HG03095 (cell line): ENCODE results near the gene ANKRD28.

Experiments used
- ATAC-seq: cut with Tn5 transposase; IDR thresholded peaks from one replicate; pipeline ENCODE4 v1.9.1; 2021; ENCODE audit warnings: moderate library complexity; ENCODE audit not compliant: unreplicated experiment

ANKRD28 gene

DNA sequence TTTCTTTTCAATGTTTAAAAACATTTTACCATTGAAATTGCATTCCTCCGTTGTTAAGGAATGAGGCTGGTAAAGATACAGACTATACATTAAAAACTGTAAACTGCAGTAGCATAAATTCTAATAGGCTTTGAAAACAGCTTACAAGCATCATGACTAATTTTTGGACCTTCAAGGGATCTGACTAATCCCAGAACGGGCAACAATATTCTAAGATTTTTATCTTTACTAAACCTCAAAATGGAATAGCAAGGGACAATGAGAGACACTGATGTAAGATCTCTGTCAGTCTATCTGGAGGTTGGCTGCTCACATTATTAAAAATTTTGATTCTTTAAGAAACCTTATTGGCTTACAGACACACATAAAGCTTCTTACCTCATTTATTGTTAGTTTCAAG is 121.5 kb downstream of the ANKRD28 start:
- no peak for ATAC-seq

DNA sequence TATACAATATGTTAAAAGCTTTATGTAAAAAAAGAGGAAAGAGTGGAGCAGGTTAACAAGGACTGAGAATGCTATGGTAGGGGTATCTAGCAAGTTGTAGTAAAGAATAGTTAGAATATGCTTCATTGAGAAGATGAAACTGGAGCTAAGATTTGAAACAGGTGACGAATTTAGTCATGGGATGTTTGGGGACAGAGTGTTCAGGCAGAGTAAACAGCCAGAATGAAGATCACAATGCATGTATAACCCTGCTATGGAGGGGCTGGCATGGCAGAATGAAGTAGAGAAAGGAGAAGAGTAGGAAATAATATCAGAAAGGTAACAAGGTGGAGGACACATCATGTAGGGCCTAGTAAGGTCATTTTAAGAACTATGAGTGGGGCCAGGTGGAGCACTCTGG is 124.2 kb downstream of the ANKRD28 start:
- no peak for ATAC-seq

DNA sequence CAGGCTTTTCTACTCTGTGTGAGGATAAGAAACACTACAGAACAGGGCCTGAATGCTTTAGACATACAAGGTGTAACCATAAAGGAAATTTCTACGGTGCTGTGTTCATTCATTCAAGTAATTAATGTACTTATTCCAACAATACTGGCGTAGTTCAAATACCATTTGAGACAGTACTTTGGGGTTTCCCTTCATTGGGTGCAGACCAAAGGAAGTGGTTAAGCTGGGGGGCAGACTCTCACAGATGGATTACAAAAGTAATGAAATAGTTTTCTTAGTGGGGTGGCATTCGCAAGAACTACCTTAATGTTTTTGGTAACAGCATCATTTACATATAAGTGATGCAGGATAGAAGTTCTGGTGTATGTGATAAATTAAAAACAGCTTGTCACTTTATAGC is 130.3 kb downstream of the ANKRD28 start:
- ATAC-seq = no peak

DNA sequence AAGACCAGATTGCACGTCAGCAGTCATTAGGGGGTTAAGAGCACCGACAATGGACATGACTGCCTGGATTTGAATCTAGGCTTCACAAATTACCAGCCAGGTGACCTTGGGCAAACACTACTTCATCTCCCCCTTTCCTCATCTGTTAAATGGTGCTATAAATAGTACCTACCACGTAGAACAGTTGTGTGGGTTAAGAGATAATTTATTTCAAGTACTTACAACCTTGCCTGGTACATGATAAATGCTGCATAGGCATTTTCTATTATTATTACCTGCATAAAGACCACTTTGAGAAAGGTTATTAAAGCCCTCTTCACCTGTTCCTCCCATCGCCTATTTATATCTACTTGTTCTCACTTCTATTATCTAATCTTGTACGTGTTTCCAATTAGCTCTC is 131.5 kb downstream of the ANKRD28 start:
- no peak for ATAC-seq

DNA sequence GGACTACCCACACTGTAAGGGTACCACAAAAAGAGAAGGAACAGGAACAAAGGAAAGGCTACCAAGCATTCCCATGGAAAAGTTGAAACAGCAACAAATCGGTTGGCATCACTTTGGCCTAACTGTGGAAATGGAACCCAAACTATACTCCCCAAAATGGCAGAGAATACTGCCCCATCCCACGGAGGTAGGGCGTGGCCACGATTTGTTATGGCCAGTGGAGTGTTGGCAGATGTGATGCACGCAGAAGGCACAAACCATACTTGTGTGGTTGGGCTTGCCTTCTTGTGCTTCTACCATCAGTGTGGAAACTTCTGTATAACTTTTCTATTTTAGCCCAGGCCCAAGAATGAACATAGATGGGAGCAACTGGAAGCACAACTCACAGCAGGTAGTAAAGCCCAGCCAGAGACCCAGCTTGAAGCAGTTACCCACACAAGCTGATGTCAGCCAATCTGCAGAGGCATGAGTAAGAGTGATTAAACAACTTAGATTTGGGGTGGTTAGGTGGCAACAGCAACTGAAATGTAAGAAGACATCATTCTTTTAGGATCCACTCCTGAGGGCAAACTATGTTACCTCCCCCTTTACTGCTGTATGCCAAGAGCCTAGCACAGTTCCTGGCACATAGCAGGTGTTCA is 132.1 kb downstream of the ANKRD28 start:
- ATAC-seq = no peak

DNA sequence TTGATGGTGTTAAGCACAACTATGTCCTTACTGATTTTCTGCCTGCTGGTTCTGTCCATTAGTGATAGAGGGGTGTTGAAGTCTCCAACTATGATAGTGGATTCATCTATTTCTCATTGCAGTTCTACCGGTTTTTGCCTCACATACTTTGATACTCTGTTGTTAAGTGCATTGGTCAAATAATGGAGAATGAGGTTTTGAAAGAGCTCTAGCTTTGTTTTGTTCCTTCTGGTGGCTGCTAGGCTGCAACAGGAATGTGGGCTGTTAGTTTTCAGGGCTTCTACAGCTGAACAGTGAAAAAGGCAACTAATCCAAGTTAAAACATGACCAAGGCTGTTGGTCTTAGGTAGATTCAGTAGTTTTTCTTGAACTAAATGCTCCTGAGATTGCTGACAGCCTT is 133.6 kb downstream of the ANKRD28 start:
- no peak for ATAC-seq

DNA sequence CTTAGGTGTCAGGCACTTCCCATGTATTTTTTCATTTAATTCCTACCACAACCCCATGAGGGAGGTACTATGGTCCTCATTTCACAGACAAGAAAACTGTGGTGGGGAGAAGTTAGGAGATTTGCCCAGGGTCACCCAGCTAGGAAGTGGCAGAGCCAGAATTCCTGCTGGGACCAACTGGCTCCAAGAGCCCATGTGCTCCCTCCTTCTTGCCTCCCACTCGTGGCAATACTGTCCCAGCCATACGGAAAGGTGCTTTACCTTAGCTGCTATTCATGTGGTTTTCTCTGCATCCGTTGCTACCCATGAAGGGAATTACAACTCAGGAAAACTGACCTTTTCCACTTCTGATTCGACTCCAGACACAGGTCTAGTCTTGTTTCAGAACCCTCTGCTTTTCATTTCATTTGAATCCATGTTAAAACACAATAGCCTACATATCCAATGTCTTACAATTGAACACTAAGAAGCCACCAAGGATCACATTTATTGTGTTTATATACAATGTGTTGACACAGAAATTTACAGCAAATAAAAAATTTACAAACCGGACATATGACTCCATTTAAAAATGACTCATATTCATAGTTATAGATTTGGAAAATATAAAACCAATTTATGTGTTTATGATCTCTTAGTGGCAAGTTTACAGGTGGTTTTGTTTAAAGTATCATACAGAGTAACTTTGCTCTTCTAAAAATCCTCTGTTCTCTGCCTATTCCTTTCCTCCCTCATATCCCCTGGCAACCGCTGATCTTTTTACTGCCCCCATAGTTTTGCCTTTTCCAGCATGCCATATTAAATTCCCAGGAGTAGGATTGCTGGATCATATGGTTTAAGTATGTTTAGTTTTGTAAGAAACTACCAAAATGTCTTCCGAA is 137.5 kb downstream of the ANKRD28 start:
- ATAC-seq = no peak

DNA sequence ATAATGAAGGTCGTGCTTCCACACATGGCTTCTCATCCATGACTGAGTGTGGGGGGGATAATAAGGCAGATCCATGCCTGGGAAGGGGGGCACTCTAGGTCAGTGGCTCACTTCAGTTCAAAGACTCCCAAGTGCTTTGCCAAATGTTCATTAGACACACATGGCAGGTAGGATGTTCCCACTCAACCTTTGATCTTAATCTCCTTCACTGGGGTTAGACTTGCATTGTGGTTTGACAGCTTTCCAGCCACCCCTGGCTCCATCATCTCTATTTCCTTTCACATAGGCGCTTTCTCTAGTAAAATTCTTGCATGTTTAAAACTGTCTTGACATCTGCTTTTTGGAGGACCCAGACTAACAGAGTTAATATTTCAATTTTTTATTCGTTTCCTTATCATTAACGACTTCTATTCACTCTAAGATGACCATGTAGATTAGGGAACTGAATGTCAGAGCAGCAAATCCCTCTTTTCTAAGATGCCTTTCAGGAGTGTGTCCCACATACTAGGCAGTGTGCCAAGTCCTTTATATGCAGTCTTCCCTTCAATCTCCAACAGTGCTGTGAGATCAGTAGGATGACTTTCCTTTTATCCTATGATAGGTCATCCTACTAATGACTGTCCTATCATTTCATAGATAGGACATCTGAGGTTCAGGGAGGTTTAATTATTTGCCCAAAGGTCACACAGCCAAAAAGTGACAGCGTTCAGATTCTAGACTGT is 138.4 kb downstream of the ANKRD28 start:
- ATAC-seq = no peak

DNA sequence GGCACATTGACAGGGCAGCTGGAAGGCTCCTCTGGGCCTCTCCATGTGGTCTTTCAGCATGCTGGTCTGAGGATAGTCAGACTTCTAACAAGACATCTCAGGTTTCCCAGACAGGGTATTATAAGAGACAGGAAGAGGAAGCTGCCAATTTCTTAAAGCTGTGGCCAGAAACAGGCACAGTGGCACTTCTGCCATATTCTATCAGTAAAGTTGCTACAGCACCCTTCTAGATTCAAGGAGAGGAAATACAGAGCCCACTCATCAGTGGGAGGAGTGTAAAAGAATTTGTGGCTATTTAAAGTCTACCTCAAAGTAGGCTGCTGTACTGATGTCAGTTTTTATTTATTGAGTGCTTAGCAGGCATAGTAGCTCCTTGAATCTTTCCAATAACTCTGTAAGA is 140.8 kb downstream of the ANKRD28 start:
- ATAC-seq = no peak

DNA sequence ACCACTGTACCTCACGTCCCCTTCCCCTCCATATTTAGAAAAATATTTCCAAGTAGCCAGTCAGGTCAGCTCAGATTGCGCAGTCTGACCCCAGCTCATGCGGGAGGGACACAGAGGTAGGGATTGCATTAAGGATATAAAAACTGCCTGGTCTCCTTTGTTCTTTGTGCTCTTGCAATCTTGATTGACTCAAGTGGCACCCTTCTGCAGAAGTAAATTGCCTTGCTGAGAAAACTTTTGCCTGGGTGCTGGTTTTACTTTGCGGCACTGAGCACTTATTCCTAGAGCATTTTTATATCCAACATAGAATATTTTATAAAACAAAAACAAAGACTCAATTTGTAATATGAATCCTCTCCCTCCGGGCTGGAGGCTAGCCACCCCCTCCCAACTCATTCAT is 141.4 kb downstream of the ANKRD28 start:
- no peak for ATAC-seq

DNA sequence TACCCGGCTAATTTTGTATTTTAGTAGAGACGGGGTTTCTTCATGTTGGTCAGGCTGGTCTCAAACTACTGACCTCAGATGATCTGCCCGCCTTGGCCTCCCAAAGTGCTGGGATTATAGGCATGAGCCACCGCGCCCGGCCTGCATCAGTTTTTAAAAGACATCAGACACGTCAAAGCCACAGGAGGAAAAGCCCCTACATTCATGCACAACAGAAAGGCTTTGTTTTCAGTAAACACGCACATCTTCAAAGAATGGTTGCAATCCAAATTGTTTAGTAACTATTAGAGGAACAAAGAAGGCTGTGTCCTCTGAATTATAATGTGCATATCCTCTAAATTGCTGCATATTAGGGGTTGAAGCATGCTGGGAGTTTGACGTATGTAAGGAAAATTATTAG is 142.9 kb downstream of the ANKRD28 start:
- no peak for ATAC-seq

DNA sequence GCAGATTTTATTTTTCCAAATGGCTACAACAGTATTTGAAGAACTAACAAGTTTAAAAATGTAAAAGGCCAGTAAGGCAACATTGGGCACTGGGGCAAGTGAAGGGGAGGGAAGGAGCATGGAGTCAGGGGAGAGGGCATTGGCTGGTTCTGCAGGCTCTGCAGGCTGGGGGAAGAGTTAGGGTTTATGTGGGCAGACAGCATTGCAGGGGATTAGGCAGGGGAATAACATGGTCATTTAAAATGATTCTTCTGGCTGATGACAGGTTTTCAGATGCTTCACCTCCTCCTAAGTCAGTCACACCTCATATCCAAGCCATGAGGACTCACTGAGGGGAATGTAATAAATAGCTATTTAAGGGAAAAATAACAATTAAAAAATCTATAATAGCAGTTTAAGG is 143.7 kb downstream of the ANKRD28 start:
- no peak for ATAC-seq

DNA sequence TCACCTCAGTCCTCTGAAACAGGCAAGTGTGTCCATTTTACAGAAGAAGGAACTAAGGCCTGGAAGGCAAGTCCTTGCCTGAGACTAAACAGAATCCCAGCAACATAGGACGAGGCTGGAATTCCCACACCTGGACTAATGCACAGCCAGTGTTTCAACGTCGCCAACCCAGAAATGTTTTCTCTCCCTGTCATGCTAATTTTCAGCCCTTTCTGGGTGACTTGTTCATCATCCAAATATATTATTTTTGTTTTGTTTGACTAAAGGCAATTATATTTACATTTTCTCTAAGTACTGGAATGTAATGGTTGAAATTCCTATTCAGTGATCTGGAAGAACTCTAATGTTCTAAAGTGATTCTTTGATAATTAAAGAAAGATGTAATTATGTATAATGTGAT is 144.5 kb downstream of the ANKRD28 start:
- ATAC-seq = no peak

DNA sequence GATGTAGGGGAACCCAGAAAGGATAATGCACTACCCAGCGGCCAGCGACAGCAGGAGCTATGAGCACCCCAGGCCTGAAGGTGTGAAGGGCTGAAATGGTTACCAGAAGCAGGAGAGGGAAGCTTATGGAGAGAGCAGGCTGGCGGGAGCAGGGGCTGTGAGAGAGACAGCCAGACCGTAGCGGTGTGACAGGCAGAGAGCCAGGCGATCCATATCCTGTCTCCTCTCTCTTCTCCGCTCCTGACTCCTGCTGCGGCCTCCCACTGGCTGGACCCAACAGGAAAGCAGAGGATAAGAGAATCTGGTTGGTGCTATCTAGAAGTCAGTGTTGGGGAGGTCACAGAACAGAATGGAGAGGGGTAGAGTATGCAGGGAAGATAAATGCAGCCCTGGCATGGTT is 146.4 kb downstream of the ANKRD28 start:
- no peak for ATAC-seq

DNA sequence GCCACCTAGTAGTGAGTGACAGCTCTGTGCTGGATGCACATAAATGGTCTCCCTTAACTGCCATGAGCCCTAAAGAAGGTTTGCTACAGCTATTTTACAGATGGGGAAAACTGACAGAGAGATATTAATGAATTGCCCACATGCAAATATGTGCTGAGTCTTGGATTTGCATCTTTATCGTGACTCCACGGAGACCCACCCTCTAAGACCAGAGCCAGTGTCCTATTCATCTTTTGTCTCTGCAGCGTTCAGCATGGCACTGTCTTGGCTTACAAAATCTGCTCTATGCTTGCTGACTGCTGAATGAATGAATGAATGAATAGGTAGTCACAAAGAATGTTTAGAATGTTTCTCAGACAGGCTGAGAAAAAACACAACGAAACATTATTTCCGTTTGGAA is 147.9 kb downstream of the ANKRD28 start:
- no peak for ATAC-seq

DNA sequence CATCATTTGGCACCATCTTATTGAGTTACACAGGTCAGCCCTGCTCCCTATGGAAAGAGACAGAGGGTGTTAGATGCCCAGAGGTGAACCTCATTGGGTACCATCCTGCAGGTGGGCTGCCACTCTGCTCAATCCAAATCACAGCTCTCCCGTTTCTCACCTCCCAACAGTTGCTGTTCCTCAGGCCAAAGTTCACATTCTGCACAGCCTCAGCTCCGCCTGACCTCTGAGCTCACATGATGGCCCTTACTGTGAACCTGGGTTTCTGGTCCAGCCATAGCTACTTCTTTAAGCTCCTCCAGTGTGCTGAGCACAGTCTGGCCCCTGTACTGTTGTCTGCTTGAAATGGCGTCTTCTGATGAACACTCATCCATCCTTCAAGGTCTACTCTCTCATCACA is 148.4 kb downstream of the ANKRD28 start:
- no peak for ATAC-seq

DNA sequence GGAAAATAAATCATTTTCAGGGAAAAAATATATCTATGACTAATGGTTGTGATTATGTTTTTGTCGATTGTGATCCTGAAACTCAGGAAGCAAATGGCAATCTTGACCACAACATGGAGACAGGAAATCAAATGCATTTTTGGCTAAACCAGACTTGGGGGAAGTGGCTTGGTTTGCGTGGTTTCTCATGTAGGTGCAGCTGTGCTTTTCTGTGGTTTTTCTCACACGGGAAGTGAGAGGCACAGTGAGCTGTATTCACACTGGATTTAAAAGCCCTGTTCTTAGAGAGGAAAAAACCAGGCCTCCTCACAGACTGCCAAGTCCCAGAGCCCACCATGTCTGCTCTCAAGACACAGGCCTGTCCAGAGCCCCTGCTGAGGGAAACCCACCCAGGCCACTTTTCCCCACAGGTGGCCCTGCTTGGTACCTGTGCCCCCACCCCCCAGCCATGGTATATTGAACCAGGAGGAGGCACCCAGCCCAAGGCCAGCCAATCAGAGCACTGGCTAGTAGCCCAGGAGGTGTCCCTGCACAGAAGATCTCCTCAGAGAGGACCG is 150.1 kb downstream of the ANKRD28 start:
- peak; percentile 93 for ATAC-seq

DNA sequence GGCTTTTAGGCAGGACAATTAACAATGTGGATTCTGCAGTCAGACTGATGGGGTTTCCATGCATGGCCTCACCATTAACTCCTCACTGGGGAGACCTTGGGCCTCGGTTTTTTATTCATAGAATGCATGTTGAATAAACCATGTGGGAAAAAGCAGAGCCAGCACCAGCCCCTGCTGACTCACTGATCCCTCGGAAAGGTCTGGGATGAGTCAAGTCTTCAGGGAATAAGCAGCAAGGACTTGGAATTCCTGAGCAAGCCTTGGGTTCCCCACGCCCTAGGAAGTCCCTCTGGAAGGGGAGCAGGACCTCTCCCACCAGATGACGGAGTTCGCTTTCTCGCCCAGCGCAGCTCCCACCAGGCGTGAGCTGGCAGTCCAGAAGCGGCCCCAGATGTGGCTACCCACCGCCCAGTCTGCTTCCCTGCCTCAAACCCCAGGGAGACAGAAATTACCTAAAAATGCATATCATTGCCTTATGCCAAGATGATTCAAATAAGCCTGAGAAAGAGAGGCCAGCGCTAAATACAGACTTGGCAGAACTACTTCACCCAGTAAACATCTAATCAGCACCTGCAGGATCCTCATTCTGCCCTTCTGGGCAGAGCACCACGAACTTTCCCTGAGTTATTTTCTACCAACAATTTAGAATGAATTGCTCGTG is 150.8 kb downstream of the ANKRD28 start:
- ATAC-seq = peak; percentile 13

DNA sequence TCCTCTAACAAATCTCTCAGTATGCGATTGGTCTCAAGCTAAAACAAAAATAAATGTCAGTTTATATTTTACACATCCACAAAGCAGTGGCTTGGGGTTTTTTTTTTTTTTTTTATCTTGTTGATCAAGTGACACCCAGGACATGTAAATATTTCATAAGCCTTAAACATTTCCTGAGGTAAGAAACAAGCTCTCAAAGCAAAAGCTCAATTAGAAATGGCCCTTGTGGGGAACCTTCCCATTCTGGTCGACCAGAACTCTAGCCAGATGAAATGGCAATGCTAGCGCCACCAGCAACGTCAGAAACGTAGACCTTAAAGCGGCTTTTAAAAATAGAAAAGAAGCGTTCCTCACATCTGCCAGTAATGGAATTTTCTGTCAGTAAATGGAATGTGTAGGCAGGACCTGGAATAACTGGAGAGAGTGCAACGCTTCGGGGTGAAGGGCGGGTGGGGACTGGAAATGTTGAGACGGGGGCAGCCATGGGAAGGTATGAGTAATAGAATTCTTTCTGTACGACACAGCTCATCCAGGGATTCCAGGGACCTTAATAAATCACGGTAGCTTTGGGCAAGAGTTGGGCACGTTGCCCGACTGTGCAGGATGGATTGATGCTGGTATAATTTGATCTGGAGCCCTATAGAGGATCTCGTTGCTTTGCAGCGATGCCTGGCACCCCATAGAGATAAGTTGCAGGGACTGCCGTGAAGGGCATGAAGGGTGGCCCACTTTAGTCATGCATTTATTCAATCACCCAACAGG is 151.9 kb downstream of the ANKRD28 start:
- ATAC-seq = no peak

DNA sequence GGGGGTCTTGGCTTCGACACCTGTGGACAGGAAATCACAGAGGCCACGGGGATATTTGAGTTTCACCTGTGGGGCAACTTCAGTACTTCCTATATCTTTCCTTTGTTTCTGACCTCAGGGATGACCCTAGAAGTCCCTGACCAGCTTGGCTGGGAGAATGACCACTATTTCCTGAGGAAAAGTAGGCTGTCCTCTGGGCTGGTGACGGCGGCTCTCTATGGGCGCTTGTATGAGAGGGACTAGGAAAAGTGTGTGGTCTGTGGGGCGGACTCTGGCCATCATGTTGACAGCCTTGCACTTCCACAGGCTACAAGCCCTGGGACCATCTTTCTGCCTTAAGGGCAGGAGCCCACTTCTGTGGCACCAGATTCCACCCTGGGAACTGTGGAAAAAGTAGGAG is 152.5 kb downstream of the ANKRD28 start:
- ATAC-seq = no peak
